ENCODE measurements around the gene RHOH.

RHOH gene

DNA sequence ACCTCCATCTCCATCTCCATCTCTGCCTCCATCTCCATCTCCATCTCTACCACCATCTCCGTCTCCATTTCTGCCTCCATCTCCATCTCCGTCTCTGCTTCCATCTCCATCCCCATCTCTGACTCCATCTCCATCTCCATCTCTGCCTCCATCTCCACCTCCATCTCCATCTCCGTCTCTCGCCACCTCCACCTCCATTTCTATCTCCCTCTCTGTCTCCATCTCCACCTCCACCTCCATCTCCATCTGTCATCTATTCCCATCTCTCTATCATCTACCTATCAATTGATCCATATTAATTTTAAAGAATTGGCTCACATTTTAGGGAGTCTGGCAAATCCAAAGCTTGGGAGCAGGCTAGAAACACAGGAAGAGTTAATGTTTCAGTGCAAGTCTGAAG lies 98.7 kb downstream of the RHOH start:
- DNase-seq (ENCODE audit: low spot score) = no peak

Measured in hepatic stellate cell (primary cell).